ENCODE measurements around the gene VASH1.

The VASH1 gene

DNA sequence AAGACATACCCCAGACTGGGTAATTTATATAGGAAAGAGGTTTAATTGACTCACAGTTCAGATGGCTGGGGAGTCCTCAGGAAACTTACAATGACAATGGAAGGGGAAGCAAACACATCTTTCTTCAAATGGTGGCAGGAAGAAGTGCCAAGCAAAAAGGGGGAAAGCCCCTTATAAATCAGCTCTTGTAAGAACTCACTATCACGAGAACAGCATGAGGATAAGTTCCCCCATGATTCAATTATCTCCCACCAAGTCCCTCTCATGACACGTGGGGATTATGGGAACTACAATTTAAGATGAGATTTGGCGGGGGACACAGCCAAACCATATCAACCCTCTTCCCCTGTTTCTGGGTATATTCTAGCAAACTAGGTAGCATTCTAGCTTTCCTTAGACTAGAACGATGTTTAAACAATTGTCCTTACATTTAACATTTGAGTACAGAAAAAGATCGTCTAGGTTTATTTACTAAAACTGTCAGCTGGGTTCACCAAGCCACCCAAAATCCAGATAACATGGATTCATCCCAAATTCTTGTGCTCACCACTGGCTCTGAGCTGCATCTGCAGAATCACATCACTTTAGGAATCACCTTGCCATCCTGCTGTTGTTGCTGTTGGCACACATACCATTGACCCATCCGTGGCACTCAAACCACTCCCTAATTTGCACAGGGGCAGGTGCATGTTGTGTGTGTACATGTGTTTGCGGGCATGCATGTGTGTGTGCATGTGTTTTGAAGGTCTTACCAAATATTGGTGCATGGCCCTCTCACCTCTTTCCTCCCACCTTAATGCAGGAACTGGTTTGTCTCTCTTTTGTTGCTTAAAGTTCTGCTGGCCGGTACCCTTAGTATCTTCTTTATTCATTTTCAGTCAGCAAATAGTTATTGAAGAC, 36.4 kb upstream of the VASH1 start:
- Mint-ChIP-seq H3K27me3 (ENCODE audit: low read depth) (no peaks in the 10 kb centered on the region), H3K36me3 (ENCODE audit: low read depth) (peaks cover 3% of the 10 kb centered on the region), H3K9me3 (no peaks in the 10 kb centered on the region), H3K4me3 (no peak overlapping the region), H3K27ac (no peak overlapping the region), H3K4me1 (peaks cover 9% of the 10 kb centered on the region)
- TF ChIP-seq, protein P1, sequence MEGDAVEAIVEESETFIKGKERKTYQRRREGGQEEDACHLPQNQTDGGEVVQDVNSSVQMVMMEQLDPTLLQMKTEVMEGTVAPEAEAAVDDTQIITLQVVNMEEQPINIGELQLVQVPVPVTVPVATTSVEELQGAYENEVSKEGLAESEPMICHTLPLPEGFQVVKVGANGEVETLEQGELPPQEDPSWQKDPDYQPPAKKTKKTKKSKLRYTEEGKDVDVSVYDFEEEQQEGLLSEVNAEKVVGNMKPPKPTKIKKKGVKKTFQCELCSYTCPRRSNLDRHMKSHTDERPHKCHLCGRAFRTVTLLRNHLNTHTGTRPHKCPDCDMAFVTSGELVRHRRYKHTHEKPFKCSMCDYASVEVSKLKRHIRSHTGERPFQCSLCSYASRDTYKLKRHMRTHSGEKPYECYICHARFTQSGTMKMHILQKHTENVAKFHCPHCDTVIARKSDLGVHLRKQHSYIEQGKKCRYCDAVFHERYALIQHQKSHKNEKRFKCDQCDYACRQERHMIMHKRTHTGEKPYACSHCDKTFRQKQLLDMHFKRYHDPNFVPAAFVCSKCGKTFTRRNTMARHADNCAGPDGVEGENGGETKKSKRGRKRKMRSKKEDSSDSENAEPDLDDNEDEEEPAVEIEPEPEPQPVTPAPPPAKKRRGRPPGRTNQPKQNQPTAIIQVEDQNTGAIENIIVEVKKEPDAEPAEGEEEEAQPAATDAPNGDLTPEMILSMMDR (IDR thresholded peaks at IDR 0.05; ENCODE audit: unreplicated experiment in 3 of 3): no peak

DNA sequence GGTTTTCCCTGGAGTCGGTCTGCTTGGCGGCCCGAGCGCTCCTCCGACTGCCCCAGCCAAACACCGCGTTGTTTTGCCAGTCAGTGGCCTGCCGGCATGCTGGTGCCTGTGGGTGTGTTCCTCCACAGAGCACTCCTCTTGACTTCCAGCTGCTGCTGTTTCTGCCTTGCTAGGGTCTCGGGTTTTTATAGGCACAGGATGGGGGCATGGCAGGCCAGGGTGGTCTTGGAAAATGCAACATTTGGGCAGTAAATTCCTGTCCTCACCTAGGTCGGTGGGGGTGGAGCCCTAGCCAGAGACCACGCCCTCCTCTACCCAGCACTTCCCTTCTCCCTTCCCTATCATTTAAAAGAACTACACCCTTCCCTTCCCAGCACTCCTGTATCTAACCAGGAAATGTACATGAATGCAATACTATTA, 34.7 kb upstream of the VASH1 start:
- no peak overlapping the region for H3K27ac Mint-ChIP-seq
- H3K4me3 Mint-ChIP-seq: no peak overlapping the region
- H3K4me1 Mint-ChIP-seq: no peaks in the 10 kb centered on the region
- H3K9me3 Mint-ChIP-seq: no peaks in the 10 kb centered on the region
- peaks cover 3% of the 10 kb centered on the region for H3K36me3 Mint-ChIP-seq (ENCODE audit: low read depth)
- no peaks in the 10 kb centered on the region for H3K27me3 Mint-ChIP-seq (ENCODE audit: low read depth)
- TF ChIP-seq, protein P1 (IDR thresholded peaks at IDR 0.05; ENCODE audit: unreplicated experiment in 3 of 3): no peak

DNA sequence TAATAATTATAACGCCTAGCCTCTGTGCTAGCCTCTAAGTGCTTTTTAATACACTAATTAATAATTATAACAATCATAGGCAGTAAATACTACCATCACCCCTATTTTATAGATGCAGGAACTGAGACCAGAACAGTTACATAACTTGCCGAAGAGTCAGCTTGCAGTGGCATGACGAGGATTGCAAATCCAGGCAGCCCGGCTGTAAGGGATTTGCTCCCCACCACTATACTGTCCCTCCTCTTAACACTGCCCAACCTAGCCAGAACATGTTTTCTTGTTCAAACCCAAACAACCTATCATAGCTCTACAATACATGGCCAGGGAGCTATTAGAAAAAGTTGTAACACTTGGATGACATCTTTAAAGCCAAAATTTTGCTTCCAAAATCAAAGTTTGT, 33.9 kb upstream of the VASH1 start:
- no peaks in the 10 kb centered on the region for H3K9me3 Mint-ChIP-seq

DNA sequence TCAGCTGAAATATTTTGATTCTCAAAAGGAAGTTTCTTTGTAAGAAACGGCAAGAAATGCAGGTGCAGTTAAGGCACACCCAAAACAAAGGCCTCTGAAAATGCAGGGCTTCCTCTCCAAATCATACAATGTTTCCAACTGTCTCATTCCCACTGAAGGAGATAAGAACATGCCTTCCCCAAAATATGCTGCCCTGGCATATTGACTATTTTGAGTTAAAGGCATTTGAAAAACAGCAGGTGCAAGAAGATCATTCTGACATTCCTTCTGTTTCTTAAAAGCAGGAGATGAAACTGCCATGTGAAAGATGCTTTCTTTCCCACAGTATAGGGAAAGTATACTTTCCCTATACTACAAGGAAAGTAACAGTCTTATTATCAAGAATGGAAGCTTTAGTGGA, 33.4 kb upstream of the VASH1 start:
- TF ChIP-seq, protein P1 (IDR thresholded peaks at IDR 0.05; ENCODE audit: unreplicated experiment in 3 of 3): no peak
- Mint-ChIP-seq H3K4me3 (no peak overlapping the region), H3K9me3 (no peaks in the 10 kb centered on the region), H3K27me3 (ENCODE audit: low read depth) (no peaks in the 10 kb centered on the region), H3K27ac (no peak overlapping the region), H3K36me3 (ENCODE audit: low read depth) (peaks cover 3% of the 10 kb centered on the region), H3K4me1 (no peaks in the 10 kb centered on the region)

More for the DNA sequence above, 33.9 kb upstream of the VASH1 start:
- Mint-ChIP-seq H3K4me1 (no peaks in the 10 kb centered on the region), H3K36me3 (ENCODE audit: low read depth) (peaks cover 3% of the 10 kb centered on the region), H3K27me3 (ENCODE audit: low read depth) (no peaks in the 10 kb centered on the region), H3K27ac (no peak overlapping the region), H3K4me3 (no peak overlapping the region)
- TF ChIP-seq, protein P1 (IDR thresholded peaks at IDR 0.05; ENCODE audit: unreplicated experiment in 3 of 3): no peak

DNA sequence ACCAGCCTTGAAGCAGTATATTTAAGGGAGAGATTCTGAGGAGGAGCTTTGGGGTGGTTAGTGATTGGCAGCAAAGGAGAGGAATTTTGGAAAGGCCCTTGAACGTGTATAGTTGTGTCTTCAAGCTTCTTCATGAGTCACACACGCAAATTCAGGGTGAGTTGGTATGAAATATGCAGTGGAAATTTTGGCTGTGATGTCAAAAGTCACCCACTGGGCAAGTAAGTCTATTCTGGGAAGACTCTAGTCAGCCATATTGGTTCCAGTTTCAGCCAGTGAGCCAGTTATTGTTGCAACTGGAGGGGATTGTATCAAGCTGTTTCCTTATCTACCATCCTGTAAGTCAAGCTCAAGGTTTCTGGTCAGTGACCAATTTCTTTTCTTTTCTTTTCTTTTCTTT, 32.0 kb upstream of the VASH1 start:
- TF ChIP-seq, protein P1 (IDR thresholded peaks at IDR 0.05; ENCODE audit: unreplicated experiment in 3 of 3): no peak
- H3K9me3 Mint-ChIP-seq: no peaks in the 10 kb centered on the region
- H3K27ac Mint-ChIP-seq: no peak overlapping the region
- no peak overlapping the region for H3K4me3 Mint-ChIP-seq
- no peaks in the 10 kb centered on the region for H3K4me1 Mint-ChIP-seq
- H3K27me3 Mint-ChIP-seq (ENCODE audit: low read depth): no peaks in the 10 kb centered on the region
- peaks cover 3% of the 10 kb centered on the region for H3K36me3 Mint-ChIP-seq (ENCODE audit: low read depth)
